GM18502 (cell line): Measurements from ENCODE around the gene TMEM139.
"Not testable (repeated sequence)": the region's sequence is repeated elsewhere in the genome, so short reads cannot be mapped to it uniquely, and the experiment has no call there.

Experiments used
- ATAC-seq: cut with Tn5 transposase; IDR thresholded peaks from one replicate; pipeline ENCODE4 v1.9.1; 2021; ENCODE audit warnings: mild to moderate bottlenecking; ENCODE audit not compliant: unreplicated experiment, poor library complexity

Gene TMEM139

DNA sequence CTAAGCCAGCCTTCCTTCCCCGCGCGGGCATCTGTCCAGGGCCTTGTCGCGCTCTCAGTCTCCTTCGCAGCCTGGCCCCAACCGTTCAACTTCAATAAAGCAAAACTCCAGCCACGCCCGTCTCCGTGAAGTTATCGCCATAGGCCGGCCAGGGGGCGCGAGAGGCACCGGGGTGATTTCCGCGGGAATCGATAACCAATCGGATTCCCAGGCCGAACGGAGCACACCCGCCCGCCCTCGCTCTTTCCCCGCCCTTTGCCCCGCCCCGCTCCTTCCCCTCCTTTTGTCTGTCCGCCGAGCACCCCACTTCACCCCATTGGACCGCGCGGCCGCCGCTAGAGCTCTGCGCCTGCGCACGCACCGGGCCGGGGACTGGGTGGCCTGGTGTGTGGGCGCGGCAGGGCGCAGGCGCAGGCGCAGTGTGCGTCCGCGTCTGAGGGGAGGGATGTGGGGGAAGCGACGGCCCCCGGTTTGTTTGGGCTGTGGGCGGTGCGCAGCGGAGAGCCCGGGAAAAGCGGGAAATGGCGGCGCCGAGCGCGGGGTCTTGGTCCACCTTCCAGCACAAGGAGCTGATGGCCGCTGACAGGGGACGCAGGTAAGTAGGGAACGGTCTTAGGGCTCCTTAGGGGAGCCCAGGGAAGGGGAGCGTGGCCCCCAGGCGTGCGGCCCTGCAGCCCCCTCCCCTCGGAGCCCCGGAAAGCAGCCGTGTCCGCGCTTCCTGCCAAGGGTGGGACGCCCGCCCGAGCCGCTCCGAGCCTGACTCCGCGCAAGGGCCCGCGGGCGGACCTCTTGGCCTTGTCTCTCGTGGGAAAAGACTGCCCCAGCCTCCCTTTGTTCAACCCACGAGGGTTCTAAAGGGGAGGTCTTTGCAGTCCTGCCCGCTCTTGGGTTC is 3.4 kb downstream of the TMEM139 start, which contains the start of gene CASP2:
TSS of gene CASP2 (plus strand) at position 417 of the 892 bp plus-strand sequence. CDS start at position 522, 105 bp downstream.
- ATAC-seq: peak; percentile 91

DNA sequence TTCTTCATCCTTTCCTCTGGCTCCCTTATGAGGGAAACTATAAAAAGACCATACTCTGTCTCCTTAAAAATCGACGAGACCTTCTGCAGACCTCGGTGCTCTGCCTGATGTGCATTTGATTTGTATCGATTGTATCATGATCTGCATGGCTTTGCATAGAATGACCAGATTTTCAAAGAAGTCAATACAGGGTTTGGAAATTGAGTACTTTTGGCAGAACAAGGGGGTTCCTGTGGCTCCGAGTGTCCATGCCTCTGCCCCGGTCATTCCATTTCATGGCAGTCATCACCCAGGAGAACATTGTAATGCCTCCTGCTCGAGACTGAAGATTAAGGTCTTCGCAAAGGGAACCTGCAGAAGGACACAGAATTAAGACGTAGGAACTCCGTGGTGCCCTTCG is 4.1 kb downstream of the TMEM139 start:
- peak; percentile 0 for ATAC-seq

DNA sequence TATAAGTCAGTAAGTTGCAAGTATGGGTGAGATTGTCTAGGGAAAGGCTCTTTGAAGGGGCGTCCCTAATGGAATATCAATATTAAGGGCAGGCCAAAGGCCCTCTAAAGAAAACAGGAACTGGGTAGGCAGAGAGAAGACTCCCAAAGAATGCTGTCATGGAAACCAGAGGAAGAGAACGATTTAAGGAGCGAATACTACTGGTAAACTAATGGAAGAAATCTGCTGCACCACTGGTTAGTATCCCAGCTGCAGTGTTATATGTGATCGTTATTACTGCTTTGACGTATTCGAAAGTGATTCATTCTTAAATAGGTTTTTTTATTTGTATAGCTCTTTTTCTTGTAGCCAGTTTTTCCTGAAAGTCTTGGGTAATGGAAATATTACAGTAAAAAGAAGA is 4.7 kb downstream of the TMEM139 start:
- ATAC-seq: no peak

DNA sequence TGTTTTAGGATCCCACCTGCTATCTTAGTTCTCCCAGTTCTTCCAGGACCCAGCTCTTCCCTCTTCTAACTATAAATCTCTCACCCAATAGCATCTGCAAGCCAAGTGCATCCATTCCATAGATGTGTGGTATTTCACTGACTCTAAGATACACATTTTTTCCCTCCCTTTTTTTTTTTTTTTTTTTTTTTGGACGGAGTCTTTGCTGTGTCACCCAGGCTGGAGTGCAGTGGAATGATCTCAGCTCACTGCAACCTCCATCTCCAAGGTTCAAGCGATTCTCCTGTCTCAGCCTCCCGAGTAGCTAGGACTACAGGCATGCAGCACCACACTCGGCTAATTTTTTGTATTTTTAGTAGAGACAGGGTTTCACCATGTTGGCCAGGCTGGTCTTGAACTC is 5.1 kb downstream of the TMEM139 start:
- not testable (repeated sequence) for ATAC-seq

DNA sequence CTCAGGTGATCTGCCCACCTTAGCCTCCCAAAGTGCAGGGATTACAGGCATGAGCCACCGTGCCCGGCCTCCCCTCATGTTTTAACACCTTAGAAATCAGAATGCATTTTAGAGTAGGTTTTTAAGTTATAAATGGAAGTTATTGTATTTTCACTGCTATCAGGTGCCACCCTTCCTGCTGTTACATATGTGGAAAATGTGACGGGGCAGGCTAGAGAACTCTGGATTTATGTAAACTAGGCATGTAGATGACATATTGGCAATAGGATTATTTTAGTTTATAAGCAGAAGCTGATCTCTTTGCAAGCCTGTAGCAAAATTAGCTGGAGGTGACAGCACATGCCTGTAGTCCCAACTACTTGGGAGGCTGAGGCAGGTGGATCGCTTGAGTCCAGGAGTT is 5.5 kb downstream of the TMEM139 start:
- no peak for ATAC-seq

DNA sequence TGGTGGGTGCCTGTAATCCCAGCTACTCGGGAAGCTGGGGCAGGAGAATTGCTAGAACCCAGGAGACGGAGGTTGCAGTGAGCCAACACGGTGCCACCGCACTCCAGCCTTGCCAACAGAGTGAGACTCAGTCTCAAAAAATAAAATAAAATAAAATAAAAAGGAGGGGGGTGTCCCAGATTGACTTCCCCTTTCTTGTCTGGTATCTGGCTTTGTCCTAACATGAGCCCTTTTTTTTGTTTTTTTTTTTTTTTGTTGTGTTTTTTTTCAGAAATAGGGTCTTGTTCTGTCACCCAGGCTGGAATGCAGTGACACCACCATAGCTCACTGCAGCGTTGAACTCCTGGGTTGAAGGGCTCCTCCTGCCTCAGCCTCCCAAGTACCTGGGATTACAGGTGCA is 8.1 kb downstream of the TMEM139 start:
- ATAC-seq: no peak

DNA sequence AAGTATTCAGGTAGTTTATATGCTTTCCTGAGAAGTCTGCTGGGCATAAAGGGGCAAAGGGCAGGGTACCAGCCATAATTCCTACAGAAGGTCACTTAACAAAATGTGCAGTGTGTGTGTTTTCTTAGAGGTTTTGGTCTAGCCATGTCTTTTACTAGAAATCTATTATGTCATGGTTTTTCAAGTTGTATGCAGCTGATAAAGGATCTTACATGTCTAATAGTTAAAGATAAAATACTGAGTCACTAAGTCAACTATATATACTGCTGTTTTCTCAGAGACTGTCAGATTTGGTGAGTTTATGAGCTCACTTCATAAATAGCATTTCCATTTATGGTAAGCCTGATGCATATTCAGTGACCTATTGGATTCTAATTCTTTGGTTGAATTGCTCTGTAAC is 11.1 kb downstream of the TMEM139 start:
- no peak for ATAC-seq

DNA sequence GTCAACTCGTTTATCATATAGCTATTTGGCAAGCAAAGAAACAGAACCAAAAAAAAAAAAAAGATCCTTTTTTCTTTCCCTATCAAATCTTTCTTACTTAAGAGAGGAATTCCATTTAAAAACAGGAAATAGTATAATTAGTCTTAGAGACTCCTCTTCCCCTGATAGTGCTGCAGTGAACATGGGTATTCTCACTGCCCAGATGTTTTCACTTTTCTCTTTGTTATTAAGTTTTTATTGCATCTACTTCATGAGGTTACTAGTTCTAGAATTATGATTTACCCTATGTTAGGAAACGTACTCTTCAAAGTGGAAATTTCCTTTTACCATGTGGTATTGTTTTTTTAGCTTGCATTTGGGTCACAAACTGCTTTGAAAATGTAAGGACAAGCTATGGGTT is 11.9 kb downstream of the TMEM139 start:
- no peak for ATAC-seq

DNA sequence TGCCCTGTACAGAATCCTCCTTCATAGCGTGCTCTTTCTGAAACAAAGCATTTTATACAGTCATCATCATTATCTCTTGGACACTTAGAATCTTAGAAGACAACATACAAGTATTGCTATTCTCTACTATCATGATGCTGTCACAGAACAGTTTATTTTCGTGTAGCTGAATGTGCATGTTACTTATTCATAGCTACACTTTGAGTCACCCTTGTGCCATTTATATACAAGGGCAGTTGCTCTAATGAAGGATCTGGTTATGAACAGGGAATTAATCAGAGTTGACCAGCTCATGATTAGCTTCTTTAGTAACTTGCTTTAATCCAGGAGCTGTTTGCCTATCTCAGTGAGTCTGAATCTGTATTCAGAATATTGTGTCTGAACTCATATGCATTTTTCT is 14.6 kb downstream of the TMEM139 start:
- ATAC-seq: no peak

DNA sequence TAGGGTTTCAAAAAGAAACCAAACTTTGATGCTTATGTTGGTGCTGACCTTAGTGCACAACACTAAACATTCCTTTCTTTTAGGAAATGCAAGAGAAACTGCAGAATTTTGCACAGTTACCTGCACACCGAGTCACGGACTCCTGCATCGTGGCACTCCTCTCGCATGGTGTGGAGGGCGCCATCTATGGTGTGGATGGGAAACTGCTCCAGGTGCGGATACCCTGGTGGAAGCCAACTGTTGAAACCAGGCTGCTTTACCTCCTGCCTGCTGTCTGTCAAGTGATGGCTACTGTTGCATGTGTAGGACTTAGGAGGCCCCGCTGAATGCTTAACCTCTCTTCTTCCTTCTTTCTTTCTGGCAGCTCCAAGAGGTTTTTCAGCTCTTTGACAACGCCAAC is 15.1 kb downstream of the TMEM139 start:
- peak; percentile 64 for ATAC-seq

DNA sequence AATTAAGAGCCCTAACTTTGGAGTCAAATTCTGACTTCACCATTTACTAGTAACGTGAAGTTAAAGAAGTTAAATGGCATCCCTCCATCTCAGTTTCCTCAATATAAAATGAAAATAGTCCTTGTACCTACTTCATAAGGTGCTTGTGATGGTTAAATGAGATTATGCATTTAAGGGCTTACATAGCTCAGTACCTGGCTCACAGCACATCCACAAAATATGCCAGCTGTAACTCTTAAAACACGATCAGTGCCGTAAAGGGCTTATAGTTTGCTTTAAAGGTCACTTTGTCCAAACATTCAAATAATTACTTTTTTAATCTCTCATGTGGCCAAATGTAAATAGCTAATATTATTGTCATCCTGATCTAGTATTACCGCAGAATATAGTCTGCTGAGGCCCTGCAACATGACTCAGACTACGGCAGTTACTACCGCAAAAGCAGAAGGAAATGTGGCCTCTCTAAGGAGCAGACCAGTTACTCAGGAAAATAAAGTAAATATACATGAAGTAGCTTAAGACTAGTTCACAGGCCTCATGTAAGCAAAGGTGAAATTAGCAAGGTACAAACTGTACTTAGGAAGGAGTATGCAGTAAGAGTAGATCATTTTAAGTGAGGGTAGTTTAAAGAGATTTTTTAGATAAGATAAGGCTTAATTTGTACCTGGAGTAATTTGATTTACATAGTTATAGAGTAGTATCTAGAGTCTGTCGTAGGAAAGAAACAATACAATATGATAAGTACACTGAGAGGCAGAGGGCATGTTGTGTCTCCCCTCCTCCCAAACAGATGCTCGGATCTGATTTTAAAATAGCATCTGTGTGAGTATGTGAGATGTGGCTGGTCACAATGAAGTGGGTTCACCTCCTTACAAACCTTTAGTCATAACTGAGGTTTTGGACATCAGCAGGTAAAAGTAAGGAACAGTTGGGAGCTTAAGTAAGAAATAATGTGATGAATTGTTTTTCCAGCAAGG is 16.5 kb downstream of the TMEM139 start:
- no peak for ATAC-seq

DNA sequence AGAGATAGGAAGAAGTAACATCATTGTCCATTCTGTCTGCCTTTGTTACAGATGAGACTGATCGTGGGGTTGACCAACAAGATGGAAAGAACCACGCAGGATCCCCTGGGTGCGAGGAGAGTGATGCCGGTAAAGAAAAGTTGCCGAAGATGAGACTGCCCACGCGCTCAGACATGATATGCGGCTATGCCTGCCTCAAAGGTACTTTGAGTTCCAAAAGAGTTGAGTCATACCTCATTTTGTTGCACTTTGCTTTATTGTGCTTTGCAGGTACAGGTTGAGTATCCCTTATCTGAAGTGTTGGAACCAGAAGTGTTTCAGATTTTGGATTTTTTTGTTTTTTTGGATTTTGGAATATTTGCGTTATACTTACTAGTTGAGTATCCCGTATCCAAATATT is 19.0 kb downstream of the TMEM139 start:
- no peak for ATAC-seq

DNA sequence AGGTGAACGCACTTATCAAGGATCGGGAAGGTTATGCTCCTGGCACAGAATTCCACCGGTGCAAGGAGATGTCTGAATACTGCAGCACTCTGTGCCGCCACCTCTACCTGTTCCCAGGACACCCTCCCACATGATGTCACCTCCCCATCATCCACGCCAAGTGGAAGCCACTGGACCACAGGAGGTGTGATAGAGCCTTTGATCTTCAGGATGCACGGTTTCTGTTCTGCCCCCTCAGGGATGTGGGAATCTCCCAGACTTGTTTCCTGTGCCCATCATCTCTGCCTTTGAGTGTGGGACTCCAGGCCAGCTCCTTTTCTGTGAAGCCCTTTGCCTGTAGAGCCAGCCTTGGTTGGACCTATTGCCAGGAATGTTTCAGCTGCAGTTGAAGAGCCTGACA is 20.2 kb downstream of the TMEM139 start:
- ATAC-seq: no peak

DNA sequence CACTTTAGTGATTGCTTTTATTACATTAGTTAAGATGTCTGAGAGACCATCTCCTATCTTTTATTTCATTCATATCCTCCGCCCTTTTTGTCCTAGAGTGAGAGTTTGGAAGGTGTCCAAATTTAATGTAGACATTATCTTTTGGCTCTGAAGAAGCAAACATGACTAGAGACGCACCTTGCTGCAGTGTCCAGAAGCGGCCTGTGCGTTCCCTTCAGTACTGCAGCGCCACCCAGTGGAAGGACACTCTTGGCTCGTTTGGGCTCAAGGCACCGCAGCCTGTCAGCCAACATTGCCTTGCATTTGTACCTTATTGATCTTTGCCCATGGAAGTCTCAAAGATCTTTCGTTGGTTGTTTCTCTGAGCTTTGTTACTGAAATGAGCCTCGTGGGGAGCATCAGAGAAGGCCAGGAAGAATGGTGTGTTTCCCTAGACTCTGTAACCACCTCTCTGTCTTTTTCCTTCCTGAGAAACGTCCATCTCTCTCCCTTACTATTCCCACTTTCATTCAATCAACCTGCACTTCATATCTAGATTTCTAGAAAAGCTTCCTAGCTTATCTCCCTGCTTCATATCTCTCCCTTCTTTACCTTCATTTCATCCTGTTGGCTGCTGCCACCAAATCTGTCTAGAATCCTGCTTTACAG is 20.8 kb downstream of the TMEM139 start:
- peak; percentile 52 for ATAC-seq

DNA sequence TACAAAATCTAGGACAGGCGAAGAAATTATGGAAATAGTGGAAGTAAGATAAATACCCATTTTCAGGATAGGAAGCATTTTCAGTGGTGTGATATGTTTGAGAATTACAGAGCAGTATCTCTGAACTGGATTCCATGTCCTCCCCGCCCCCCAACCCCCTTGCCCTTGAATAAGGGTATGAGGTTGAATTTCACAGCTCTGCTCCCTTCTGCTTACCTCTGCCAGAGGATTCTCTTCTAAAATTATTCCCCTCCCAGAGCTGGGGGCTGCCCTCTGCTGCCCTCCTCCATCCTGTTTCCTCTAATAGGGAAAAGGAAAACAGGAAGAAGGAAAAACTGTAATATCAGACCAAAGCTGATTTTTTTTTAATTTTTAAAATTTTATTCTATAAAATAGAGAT is 23.9 kb downstream of the TMEM139 start:
- no peak for ATAC-seq

DNA sequence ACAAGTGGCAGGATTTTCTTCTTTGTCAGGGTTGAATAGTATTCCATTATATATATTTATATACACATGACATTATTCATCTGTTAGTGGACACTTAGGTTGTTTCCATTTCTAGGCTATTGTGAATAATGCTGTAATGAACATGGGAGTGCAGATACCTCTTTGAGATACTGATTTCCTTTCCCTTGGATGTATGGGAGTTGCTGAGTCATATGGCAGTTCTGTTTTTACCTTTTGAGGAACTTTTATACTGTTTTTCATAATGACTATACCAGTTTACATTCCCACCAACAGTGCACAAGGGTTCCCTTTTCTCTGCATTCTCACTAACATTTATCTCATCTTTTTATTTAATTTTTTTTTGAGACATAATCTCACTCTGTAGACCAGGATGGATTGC is 29.4 kb downstream of the TMEM139 start:
- no peak for ATAC-seq

DNA sequence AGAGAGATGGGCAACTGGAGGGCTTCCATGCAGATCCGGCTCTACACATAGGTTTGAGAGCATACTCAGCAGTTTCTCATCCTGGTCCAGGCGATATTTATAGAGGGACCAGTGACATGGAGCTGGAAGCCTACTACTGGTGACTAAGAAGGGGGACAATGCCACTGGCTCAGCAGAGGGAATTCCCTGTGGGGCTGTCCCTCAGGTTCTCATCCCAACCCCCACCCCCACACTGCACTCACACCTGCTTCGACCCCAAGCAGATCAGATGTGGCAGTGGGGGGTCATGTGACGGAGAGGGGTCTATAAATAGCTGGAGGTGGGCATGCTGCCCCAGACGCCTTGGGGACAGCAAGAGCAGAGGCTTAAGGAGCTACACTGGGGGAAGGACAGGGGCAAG is 31.0 kb downstream of the TMEM139 start, which contains the start of gene CLCN1:
TSS of gene CLCN1 (plus strand) at position 336 of the 400 bp plus-strand sequence. CDS start 102 bp downstream, outside the sequence.
- ATAC-seq: no peak

DNA sequence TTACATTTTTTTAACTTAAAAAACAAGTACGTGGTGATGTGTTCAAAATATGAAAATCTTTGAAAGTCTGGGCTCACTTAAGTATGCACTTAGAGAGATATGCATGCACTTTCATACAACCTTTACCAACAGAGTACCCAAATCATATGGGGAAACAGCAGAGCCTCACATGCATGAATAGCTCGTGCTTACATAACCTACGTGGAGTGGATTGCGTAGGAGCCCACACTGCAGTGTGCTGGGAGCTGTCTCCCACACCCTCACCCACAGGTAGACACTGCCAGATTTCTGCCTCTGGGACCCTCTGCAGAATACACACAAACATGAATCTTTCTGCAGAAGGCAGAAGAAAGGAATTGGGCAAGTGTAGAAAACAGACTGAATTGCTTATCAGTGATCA is 31.7 kb downstream of the TMEM139 start:
- ATAC-seq: no peak

DNA sequence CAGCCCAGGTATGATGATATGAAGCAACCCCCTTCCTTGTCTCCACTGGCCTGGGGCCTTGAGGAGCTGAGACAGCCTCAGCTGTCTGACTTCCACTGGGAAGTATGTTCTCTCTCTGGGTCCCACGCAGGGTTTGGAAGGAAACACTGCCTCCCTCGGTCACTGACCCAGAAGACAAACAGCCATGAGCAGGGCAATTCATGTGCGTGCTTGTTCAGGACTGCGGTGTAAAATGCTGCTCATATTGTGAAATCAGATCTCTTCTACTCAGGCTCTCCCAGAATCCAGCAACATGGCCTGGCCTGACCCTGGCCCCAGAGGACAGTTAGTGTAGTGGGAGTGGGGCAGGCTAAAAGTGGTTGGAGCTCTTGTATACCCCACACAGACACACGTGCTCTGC is 33.9 kb downstream of the TMEM139 start:
- ATAC-seq: no peak

DNA sequence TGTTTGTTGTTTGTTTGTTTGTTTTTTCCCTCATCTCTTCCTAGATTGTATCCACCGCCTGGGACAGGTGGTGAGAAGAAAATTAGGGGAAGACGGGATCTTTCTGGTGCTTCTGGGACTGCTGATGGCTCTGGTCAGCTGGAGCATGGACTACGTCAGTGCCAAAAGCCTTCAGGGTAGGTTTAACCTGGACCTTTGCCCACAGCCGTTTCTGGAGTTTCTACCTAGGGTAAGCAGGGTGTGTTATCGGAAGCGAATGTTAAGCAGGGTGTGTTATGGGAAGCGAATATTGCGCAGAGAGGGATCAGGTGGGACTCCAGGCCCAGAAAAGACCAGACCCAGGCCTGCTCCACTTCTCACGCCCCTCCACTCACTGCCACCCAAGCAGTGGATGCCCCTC is 35.9 kb downstream of the TMEM139 start:
- no peak for ATAC-seq
